Stimulated activated CD4-positive, alpha-beta T cell treated with anti-CD3 and anti-CD28 coated beads, Interleukin-1b, Interleukin-23, amount 100 ng/mL, for 1 hour (primary cell): ENCODE results near the gene MPND.

Experiments used
- DNase-seq, 2 donors: peaks; one replicate each; pipeline ENCODE4 v3.0.0-alpha.2; 2020; ENCODE audit warnings: low read depth in 2 of 2

MPND gene

GRCh38 chr19:4319067-4319718 lies 24.2 kb upstream of the MPND start:
- no peak for DNase-seq

DNA sequence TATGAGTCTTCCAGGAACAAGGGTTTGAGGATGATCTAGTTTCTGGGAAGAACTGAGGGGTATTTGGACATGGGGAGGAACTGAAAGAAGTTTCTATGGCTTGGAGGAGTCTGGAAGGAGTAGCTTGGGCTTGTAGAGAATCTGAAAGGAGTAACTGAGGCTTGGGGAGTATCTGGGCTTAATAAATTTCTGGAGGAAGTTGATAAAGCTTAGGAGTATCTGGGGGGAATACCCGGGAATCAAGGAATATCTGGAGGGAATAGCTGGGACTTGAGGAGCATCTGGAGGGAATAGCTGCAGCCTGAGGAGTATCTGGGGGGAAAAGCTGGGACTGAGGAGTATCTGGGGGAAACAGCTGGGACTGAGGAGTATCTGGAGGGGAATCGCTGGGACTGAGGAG lies 22.9 kb upstream of the MPND start:
- no peak for DNase-seq

DNA sequence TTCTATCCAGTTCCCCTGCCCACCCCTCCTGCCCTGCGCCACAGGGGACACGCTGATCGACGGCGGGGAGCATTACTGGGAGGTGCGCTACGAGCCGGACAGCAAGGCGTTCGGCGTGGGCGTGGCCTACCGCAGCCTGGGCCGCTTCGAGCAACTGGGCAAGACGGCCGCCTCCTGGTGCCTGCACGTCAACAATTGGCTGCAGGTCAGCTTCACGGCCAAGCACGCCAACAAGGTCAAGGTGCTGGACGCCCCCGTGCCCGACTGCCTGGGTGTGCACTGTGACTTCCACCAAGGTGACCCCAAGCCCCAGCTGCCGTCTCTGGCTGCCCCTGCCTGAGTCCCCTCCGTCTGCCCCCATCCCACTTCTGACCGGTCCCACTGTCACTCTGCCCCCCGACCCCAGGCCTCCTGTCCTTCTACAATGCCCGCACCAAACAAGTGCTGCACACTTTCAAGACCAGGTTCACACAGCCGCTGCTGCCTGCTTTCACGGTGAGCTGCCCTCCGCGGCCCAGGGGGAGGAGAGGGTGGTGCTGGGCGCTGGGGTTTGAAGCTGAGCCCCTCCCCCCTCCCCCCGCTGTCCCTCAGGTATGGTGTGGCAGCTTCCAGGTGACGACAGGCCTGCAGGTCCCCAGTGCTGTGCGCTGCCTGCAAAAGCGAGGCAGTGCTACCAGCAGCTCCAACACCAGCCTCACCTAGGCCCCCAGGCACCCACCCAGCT lies 20.3 kb upstream of the MPND start:
- no peak for DNase-seq

- no peak for DNase-seq
Observed at GRCh38 chr19:4323692-4324091, 19.7 kb upstream of the MPND start.

DNA sequence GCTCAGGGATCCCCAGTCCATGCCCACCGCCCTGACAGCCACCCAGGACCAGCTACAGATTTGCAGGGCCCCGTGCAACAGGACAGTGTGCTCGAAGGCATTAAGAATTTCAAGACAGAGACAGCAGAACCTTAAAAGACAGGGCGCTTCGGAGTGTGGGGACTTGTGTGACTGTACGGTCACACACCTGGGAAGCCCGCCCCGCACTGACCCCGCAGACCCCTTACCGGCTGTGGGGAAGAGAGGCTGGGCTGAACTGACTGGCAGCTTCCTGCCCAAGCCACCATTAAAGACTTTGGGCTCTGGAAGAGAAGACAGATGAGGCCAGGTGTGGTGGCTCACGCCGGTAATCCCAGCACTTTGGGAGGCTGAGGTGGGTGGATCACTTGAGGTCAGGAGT lies 19.1 kb upstream of the MPND start:
- no peak for DNase-seq

DNA sequence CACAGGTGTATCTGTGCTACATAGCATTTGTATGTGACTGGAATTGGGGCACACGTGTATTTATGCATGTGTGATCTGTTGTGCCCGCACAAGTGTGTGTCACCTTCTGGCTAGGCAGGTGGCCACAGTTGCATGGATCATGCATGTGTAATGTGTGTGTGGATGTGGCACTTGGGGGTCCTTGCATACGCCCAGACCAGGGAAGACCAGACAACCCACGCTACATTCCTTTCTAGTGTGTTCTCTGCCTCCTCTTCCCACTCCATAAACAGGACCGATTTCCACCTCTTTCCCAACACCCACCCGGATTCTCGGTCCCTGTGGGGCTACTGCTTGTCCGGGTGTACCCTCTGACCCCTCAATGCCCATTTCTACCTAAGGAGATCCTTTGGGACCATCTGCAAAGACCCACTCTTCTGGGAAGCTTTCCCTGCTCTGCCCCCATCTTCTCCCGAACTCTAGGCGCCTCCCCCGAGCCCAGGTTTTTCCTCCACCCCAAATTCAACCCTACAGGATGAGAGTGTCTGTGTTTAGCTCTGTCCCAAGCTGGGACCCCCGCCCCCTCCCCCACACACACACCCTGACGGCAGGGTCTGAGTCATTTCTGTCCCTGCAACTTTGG lies 17.0 kb upstream of the MPND start:
- no peak for DNase-seq

- DNase-seq, result no peak
Observed at GRCh38 chr19:4326837-4327251, 16.5 kb upstream of the MPND start.

DNA sequence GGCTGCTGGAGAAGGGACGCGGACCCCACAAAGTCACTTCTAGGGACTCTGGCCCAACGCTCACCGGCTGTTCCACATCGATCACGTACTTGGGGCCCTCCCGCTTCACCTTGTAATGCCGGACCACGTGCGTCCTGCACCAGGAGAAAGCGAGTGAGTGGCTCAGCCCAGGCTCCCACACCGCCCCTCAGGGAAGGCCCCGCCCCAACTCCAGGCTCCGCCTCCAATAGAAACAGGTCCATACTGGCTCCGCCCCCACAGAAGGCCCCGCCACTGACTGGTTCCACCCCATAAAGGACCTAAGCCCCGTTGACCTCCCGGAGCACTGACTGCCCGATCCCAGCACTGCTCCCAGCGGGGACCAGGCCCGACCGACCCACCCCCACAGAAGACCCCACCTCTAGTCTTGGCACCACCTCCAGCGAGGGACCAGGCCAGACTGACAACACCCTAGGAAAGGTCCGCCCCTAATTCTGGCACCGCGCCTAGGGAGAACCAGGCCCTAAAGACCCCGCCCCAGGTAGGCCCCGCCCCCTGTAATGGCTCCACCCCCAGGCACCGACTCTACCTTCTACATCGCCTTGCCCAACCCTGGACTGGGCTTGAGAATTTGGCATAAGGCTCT lies 16.0 kb upstream of the MPND start:
- peak in 1 of 2 donors; percentile 64 for DNase-seq

DNA sequence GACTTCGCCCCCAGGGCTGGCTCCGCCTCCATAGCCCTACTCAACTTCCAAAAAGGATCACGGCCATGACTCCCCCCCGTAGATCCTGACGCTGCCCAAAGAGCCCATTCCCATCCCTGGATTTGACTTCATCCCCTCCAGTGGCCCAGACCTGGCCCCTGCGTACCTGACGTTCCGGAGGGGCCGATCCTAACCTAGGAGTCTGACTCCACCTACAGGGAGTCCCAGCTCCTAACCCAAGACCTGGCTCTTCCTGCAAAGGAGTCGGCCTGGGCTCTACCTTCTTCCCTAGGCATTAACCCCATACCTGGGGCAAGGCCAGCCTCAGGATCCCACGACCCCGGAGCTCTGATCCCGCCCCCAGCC lies 15.5 kb upstream of the MPND start:
- DNase-seq, result no peak

DNA sequence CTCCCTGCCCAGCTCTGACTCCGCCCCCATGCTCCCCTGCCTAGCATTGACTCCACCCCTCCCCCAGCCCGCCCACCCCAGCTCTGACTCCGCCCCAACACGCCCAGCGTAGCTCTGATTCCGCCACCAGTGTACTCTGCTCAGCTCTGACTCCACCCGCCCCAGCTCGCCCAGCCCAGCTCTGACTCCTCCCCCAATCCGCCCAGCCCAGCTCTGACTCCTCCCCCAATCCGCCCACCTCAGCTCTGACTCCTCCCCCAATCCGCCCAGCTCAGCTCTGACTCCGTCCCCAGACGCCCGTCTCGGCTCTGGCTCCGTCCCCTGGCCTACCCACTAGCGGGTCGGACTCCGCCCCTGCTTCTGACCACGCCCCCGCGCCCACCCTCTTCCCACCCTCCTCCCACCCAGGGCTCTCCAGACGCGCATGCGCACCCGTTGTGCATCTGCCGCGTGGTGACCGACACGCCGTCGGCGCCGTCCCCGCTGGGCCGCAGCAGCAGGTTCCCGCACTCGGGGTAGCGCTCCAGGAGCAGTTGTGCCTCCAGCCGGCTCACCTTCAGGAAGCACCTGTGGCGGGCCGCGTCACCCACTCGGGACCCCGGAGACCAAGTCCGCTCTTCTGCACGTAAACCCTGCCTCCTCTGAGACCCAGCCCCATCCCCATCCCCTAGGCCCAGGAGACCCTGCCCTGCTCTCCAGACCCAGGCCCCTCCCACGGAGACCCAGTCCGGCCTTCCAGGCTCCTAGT lies 14.9 kb upstream of the MPND start:
- peak; percentile 81 to 98 for DNase-seq

DNA sequence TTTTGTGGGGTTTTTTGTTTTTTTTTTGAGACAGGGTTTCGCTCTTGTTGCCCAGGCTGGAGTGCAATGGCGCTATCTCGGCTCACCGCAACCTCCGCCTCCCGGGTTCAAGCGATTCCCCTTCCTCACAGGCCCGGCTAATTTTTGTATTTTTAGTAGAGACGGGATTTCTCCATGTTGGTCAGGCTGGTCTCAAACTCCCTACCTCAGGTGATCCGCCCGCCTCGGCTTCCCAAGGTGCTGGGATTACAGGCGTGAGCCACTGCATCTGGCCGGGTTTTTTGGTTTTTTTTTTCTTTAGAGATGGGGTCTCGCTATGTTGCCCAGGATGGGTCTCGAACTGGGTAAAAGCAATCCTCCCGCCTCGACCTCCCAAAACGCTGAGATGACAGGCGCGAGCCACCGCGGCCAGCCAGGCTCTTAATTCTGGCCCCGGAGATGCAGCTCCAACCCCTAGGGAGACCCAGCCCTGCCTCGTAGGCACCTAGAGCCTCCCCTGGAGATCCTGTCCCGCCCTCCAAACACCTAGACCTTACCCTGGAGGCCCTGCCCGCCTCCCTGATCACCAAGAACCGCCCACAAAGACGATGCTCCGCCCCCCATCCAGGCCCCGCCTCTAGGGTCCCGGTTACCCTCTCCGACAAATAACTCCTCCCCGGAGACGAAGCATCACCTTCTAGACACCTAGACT lies 14.2 kb upstream of the MPND start:
- peak in 1 of 2 donors; percentile 49 for DNase-seq

GRCh38 chr19:4329858-4330257 lies 13.5 kb upstream of the MPND start:
- no peak for DNase-seq

DNA sequence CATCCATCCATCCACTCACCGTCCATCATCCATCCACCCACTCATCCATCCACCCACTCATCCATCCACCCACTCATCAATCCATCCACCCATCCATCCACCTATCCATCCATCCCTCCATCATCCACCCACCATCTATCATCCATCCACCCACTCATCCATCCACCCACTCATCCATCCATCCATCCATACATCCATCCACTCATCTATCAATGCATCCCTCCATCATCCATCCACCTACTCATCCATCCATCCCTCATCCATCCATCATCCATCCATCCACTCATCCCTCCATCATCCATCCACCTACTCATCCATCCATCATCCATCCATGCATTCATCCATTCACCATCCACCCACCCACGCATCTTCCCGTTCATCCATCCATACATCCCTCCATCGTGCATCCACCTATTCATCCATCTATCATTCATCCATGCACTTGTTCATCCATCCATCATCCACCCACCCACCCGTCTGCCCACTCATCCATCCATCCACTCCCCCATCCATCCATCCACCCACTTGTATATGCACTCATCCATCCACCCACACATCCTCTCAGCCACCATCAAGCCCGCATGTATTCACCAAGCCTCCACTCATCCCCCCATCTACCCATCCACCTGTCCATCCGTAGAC lies 8.3 kb upstream of the MPND start:
- no peak for DNase-seq

DNA sequence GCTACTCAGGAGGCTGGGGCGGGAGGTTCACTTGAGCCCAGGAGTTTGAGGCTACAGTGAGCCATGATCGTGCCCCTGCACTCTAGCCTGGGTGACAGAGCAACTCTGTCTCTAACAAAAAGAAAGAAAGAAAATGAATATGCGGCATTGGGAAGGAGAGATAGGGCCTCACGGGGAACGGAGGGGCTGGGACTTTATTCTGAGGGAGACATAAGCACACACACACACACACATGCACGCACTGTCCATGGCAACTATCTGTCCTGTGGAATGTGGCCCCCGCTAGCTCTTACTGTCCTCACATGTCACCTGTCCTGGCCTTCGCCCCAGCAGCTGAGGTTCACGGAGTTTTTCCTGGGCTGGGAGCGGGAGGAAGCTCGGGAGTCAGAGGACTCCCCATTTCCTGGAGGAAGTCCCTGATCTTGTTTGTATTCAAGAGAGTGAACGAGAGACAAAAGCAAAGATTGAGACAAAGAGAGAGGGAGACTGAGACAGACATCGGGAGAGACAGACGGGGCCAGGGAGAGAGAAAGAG lies 5.4 kb upstream of the MPND start:
- DNase-seq, result no peak

GRCh38 chr19:4338441-4339355 lies 4.7 kb upstream of the MPND start, which contains the start of gene STAP2:
STAP2 (minus strand) TSS chr19:4338827; CDS start chr19:4338753, 74 bp downstream.
- no peak for DNase-seq

DNA sequence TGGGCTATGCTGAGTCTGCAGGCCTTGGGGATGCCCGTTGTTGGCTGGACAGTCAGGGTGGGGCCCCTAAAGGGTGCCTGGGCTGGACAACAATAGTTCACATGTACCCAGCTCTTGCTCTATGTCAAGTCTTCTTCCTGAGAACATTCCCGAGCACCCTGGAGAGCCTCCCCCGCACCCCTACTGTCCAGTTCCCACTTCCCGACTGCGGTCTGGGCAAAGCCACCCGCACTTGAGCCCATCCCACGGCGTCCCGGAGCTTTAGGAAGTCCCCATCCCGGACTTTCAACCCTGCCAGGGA lies 1.1 kb upstream of the MPND start:
- DNase-seq, result no peak

DNA sequence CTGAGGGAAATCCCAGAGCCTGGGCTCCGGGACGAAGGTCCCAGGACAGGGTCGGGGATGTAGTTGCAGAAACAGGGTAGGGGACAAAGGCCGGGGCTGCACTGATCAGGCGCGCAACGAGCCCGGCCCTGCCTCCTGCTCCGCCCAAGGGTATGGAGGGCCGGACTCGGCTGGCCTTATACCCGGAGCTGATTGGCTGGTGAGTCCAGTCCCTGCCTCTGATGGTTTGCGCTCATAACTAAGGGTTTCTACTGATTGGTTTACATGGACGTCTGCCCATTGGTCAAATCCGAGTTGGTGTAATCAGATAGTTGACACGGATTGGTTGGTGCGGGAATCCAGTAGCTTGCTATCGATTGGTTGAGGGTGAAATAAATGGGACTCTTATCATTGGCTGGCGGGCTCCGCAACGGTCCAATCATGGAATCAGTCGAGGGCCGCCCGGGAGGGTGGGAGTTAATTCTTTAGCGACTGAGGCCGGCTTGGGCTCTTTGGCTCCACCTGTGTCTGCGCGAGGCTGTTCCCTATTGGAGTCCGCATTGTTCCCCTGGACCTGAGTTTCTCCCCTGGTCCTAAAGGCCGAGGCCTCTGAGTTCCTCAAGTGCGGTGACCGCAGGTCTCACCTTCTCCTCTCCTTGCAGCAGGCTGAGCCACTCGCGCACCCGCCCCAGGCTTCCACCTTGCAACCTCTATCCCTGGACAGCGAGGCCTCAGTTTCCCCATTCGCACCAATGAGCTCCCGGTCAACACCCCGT lies 570 bp upstream of the MPND start:
- peak; percentile 64 to 80 for DNase-seq

DNA sequence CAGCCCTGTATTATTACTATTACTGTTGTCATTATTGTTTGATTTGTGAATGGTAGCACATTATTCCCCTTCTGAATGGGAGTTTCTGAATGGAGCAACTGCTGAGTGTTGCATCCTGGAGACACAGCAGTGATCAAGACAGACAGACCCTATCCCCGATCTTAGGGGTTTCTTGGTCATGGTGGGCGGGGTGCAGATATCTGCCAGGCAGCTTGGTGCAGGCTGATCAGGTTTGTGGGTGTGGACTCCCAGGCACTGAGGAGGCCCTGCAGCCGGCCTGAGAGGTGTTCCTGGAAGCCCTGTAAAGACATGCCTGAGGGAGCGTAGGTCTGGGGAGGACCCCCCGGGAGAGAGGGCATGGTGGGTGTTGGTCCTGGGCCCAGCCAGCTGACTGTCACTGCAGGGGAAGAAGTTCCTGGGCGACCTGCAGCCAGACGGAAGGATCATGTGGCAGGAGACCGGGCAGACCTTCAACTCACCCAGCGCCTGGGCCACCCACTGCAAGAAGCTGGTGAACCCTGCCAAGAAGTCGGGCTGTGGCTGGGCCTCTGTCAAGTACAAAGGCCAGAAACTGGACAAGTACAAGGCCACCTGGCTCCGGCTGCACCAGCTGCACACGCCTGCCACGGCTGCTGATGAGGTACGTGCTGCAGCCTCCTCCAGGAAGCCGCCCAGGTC lies 2.1 kb downstream of the MPND start:
- DNase-seq, result no peak
